Measurements from ENCODE around the gene TRIB2.
"Not testable (repeated sequence)": the region's sequence is repeated elsewhere in the genome, so short reads cannot be mapped to it uniquely, and the experiment has no call there.

Gene TRIB2

GRCh38 chr2:12716282-12717190 lies at the start of gene TRIB2:
Gene TRIB2, plus strand, starts transcription at chr2:12716936. Its CDS starts 1,372 bp downstream, at chr2:12718308.
- peak within 1 kb of the TSS; percentile 72 for H3K4me3 ChIP-seq (ENCODE audit: low read depth, low read length)

DNA sequence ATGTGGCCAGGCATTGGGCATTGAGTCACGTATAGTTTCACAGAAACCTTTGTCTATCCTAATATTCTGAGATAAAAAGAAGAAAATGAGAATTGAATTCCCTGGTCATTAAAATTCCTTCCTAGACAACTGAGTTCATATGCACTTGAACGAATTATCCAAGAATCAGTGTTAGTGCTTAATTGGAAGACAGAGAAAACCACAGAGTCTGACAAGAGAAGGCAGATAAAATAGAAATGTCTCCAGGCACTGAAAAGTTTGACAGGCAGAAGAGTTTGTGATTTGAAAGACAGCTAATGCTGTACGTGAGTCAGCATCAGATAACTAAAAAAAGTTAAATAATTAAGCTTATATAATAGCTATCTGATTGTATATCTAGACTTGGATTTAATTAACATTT lies 47.7 kb upstream of the TRIB2 start:
- no peak overlapping the region for H3K4me3 ChIP-seq (ENCODE audit: low read depth, low read length)

DNA sequence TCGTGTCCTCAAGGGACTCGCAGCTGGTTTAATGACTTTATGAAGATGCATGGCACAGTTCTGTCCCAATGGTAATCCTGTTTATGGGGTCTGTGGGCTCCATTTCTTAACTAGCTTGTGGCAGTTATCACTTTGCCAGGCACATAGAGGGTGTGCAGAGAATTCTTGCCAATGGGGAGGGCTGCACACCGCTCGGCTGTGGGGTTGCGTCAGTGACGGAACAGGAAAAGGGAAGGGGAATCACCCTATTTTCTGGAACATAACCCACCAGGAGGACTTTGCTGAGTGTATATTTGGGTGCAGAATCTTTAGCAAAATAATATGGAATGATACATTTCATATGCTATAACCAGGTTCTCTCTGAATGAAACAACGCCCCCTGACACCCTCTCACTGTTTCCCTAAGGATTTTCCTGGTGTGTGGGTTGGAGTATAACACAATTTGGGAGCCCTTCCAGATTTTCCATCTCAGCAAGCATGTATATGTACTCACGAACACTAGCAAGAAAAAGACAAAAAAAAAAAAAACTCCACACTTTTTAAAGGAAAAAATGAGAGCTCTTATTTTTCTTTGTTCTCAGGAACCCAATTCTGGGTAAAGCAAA lies 43.9 kb upstream of the TRIB2 start:
- no peak overlapping the region for H3K4me3 ChIP-seq (ENCODE audit: low read depth, low read length)

DNA sequence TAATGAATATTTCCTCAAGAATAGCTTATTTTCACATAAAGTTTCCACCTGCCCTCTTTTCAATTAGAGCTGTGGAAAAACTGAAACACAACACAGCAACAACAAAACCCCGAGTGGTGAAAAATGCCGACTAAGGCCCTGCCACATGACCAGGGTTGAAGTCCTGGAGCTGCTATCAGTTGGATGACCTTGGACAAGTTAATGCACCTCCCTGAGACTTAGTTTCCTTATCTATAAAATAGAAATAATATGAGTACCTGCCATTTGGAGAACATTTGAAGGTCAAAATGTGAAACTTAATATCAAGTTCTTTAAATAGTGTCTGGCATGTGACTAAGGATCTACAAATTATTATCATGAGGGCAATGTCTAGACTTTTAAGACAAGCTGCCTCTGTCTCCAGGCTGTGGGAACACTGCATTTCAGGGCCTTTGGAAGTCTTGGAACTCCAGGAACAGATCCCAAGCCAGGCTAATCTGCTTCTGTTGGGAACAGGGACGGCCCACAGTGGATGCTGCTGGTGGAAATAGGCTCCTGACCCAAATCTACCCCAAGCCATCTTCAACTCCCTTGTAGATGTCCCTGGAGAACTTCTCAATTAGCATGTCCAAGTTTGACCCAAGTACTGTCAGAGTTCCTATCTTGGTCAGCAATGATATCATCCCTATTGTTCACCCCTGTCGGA lies 42.0 kb upstream of the TRIB2 start:
- no peak overlapping the region for H3K4me3 ChIP-seq (ENCODE audit: low read depth, low read length)

DNA sequence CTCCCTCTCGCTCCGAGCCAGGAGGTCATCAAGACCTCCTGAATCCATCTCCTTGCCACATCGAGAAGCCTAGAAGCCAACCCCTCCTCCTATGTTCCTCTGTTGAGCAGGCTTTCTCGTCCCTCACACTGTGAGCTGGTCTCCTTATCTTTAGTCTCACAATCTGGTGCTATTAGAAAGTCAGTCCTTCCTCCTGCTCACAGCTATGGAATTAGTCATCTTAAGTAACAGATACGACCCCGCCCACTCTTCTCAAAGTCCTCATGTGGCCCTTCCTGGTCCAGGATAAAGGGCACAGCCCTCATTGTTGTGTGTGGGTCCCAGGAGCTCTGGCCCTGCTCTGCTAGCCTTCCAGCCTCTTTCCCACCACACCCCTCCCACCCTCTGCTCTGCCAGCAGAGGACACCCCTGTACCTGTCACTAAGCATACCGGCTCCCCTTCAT lies 41.4 kb upstream of the TRIB2 start:
- no peak overlapping the region for H3K4me3 ChIP-seq (ENCODE audit: low read depth, low read length)

- no peak overlapping the region for H3K4me3 ChIP-seq (ENCODE audit: low read depth, low read length)
These were observed 40.9 kb upstream of the TRIB2 start for GRCh38 chr2:12675801-12676200.

DNA sequence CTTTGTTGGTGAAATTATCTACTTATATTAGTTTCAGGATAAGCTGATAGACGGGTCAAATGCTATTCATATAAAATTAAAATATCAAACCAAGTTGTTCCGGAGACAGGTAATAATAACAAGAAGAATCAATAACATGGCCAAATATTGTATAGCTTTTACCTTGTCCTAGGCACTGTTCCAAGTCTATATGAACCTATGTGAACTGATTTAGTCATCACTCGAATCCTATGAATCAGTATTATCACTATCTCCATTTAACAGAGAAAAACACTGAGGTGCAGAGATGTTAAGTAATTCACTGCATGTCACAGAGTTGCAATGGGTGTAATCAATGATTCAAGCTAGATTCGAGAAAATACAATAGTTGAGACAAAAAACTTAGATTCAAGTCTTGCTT lies 40.0 kb upstream of the TRIB2 start:
- no peak overlapping the region for H3K4me3 ChIP-seq (ENCODE audit: low read depth, low read length)

GRCh38 chr2:12678186-12678585 lies 38.5 kb upstream of the TRIB2 start:
- H3K4me3 ChIP-seq (ENCODE audit: low read depth, low read length), result no peak overlapping the region

- no peak overlapping the region for H3K4me3 ChIP-seq (ENCODE audit: low read depth, low read length)
These were observed 37.1 kb upstream of the TRIB2 start for GRCh38 chr2:12679550-12680072.

GRCh38 chr2:12680115-12680514 lies 36.6 kb upstream of the TRIB2 start:
- H3K4me3 ChIP-seq (ENCODE audit: low read depth, low read length), result not testable (repeated sequence)

DNA sequence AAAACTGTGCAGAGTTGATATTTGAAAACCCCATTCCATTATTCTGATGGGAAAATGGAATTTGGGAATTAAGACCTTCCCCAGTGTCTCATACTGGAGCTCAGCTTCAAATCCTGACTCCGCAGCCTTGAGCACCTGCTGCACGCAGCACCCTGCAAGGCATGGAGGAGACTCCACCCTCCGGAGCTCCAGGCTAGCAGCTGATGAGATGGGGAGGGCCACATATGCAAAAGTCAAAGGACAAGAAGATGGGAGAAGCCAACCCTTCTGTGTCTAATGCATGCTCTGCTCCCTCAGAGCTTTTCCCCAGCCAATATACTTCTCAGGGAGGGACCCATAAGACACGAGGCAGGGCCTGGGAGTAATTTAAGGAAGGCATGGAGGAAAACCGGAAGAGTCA lies 34.7 kb upstream of the TRIB2 start:
- no peak overlapping the region for H3K4me3 ChIP-seq (ENCODE audit: low read depth, low read length)

- no peak overlapping the region for H3K4me3 ChIP-seq (ENCODE audit: low read depth, low read length)
These were observed 33.2 kb upstream of the TRIB2 start for GRCh38 chr2:12683457-12684100.

- H3K4me3 ChIP-seq (ENCODE audit: low read depth, low read length), result no peak overlapping the region
These were observed 32.2 kb upstream of the TRIB2 start for GRCh38 chr2:12684471-12684936.

- H3K4me3 ChIP-seq (ENCODE audit: low read depth, low read length), result no peak overlapping the region
These were observed 31.6 kb upstream of the TRIB2 start for GRCh38 chr2:12685145-12685544.

GRCh38 chr2:12685956-12686355 lies 30.8 kb upstream of the TRIB2 start:
- no peak overlapping the region for H3K4me3 ChIP-seq (ENCODE audit: low read depth, low read length)

GRCh38 chr2:12686708-12687283 lies 29.9 kb upstream of the TRIB2 start:
- H3K4me3 ChIP-seq (ENCODE audit: low read depth, low read length), result no peak overlapping the region

- no peak overlapping the region for H3K4me3 ChIP-seq (ENCODE audit: low read depth, low read length)
These were observed 28.6 kb upstream of the TRIB2 start for GRCh38 chr2:12688091-12688490.

DNA sequence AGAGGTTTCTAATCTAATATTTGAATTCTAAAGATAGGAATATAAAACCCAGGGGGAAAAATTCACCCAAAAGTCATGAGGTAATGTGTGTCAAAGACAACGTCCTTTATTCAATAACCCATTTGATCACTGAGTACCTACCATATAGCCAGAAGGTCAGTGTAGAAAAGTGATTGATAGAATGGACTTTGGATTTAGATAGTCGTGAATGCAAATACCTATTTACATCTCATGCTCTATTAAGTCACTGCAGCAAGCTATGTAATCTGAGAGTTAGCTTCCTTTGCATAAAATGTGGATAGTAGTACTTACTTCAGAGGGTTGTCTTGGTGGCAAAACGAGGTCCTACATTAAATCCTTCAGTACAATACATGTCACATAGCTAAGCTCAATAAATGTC lies 27.8 kb upstream of the TRIB2 start:
- no peak overlapping the region for H3K4me3 ChIP-seq (ENCODE audit: low read depth, low read length)

- H3K4me3 ChIP-seq (ENCODE audit: low read depth, low read length), result no peak overlapping the region
These were observed 23.2 kb upstream of the TRIB2 start for GRCh38 chr2:12693509-12693908.

GRCh38 chr2:12694990-12695774 lies 21.6 kb upstream of the TRIB2 start:
- no peak overlapping the region for H3K4me3 ChIP-seq (ENCODE audit: low read depth, low read length)
